Epidermal melanocyte (primary cell): Measurements from ENCODE around the gene EXOC3L4.

Source experiments
- DNase-seq: peaks from one replicate; pipeline ENCODE4 v3.0.0; 2011; ENCODE audit warnings: low spot score; ENCODE audit not compliant: insufficient read length

The EXOC3L4 gene

GRCh38 chr14:103132381-103133209 lies 38.1 kb downstream of the EXOC3L4 start:
- DNase-seq = no peak

GRCh38 chr14:103133210-103134140 lies 39.0 kb downstream of the EXOC3L4 start:
- DNase-seq = no peak

- DNase-seq = no peak
Observed at GRCh38 chr14:103134405-103134804, 39.9 kb downstream of the EXOC3L4 start.

GRCh38 chr14:103134919-103135318 lies 40.4 kb downstream of the EXOC3L4 start:
- DNase-seq = no peak

- DNase-seq = no peak
Observed at GRCh38 chr14:103135333-103136260, 41.1 kb downstream of the EXOC3L4 start.

- no peak for DNase-seq
Observed at GRCh38 chr14:103136388-103137271, 42.1 kb downstream of the EXOC3L4 start.

GRCh38 chr14:103137689-103138300 lies 43.3 kb downstream of the EXOC3L4 start:
- DNase-seq = no peak

- DNase-seq = no peak
Observed at GRCh38 chr14:103138301-103139131, 44.0 kb downstream of the EXOC3L4 start.

GRCh38 chr14:103139132-103140025 lies 44.9 kb downstream of the EXOC3L4 start:
- no peak for DNase-seq

GRCh38 chr14:103140316-103141109 lies 46.0 kb downstream of the EXOC3L4 start:
- DNase-seq = no peak

GRCh38 chr14:103141117-103141796 lies 46.7 kb downstream of the EXOC3L4 start:
- DNase-seq = no peak

GRCh38 chr14:103142026-103142425 lies 47.5 kb downstream of the EXOC3L4 start:
- DNase-seq = no peak

- no peak for DNase-seq
Observed at GRCh38 chr14:103142721-103143302, 48.3 kb downstream of the EXOC3L4 start.

GRCh38 chr14:103143506-103143905 lies 49.0 kb downstream of the EXOC3L4 start:
- DNase-seq = no peak

- no peak for DNase-seq
Observed at GRCh38 chr14:103144085-103144484, 49.6 kb downstream of the EXOC3L4 start.

- no peak for DNase-seq
Observed at GRCh38 chr14:103146141-103146709, 51.7 kb downstream of the EXOC3L4 start.
